GM04504 (cell line): ENCODE results near the gene CCDC186.

ENCODE experiments used
- DNase-seq: peaks from one replicate; pipeline ENCODE4 v3.0.0-alpha.2; 2012; ENCODE audit warnings: low read depth

Gene CCDC186

GRCh38 chr10:114110174-114110972, 63.6 kb downstream of the CCDC186 start:
- DNase-seq, result no peak

GRCh38 chr10:114103284-114103683, 70.7 kb downstream of the CCDC186 start:
- DNase-seq, result peak; percentile 38

DNA sequence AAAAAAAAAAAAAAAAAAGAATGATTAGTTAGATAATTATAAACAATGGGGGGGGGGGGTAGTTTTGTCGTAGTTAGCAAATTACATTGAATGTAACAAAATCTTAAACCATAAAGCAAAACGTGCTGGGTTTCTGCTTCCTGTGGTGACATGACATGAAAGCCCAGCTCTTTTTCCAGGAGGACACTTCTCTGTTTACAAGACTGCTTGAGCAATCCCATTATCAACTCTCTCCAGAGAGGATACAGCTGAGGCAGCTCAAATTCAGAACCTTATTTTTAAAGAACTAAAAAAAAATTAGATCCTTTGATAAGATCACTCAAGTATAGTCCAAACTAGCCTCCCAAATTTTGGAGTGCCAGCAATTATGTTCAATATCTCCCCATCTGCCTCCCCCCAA, 71.7 kb downstream of the CCDC186 start:
- DNase-seq, result no peak

GRCh38 chr10:114100848-114101741, 72.9 kb downstream of the CCDC186 start:
- no peak for DNase-seq

DNA sequence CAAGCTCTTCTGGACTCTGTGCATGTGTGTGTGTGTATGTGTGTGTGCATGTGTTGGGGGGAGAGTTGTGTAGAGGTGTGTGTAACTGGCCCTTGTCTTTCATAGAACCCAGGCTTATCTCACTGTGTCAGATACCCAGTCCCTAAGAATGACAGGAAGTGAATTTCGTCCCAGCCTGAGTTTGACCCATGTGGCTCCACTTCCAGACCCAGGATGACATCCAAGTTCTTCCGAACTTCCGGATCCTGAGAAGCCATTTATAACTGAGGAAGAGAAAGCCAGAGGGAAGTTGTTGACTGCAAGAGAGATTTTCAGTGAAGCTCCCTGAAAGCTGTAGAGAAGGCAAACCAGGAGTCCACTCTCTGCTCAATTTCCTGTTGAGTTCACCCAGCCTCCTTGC, 77.1 kb downstream of the CCDC186 start:
- DNase-seq, result no peak

DNA sequence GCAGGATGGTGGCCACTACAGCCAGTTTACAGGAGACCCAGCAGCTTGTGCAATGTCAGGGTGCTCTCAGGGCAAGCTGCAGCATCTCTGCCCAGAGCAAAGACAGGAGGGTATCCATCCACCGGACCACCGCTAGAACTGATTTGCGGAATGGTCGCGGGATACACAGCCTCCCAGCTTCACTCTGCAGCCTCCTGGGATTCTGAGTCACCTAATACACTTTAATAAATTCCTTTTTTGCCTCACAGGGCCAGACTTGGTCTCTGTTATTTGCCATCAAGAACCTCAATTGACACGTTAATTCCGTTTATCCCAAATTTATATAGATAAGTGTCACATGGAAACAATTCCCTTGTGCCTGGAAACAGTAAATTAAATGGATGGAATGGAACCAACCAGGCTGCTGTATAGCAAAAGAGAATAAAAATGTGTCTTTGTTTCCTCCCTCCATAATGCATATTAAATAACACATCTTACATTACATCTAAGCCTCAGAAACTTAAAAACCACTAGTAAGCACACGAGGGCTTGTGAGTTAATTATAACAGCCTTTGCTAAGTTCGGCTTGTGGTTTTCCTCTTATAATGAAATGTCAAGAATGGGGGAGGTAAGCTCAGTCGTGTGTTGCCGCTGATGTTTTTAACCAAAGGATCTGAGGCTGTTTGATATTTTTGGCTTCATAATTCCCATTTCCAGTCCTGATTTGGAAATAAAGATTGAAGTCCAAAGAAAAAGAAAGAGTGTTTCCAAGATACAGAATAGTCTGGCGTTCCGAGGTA, 78.3 kb downstream of the CCDC186 start:
- no peak for DNase-seq

DNA sequence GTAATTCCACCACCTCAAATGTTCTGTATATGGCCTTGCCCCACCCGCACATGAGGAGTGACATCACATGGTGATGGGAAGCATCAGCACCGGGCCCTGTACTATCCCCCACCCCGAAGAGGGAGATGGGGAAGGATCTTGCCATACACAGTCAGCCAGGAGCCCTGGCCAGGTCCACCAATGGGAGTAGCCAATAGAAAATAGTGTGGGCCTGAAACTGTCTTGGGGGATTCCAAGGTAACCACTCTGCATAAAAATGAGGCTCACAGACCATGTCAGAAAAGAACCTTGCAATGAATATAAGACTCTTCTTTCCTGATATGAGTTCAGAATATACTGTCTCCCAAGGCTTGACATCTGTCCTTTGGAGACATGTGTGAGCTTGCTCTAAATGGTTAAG, 79.2 kb downstream of the CCDC186 start:
- DNase-seq, result no peak

DNA sequence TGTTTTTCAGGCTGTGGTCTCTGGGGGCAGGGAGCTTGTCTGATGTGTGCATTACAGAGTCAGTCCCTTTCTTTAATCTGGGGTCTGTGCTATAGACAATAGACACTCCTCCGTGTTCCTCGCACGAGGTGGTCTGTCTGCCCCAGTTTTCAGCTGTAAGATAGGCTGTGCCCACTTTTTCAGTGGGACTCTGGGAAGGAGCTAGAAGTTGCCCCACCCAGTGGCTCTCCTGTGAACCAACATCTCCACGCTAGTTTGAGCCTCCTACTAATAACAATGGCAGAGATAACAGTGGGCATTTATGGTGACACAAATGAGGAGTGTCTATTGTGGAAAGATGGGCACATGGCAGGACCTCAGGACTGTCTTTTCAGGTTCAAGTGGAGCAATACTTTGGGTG, 86.3 kb downstream of the CCDC186 start:
- DNase-seq, result no peak

DNA sequence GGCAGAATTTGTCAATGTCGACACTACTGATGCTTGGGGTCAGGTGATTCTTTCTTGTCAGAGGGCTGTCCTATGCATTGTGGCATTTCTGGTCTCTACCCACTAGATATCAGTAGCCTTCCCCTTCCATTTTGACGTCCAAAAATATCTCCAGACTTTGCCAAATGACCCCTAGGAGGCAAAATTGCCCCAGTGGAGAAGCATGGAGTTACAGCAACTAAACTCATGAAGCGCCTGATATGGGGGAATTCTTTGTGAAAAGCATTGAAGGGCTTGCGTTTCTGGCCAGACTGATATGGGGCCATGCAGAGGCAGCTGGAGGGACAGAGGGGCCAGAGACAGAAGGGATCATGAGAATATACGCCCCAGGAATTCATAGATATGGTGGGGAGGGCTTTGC, 86.7 kb downstream of the CCDC186 start:
- no peak for DNase-seq

GRCh38 chr10:114084215-114084614, 89.8 kb downstream of the CCDC186 start:
- DNase-seq, result no peak

GRCh38 chr10:114083040-114083439, 91.0 kb downstream of the CCDC186 start:
- no peak for DNase-seq

GRCh38 chr10:114081911-114082583, 92.0 kb downstream of the CCDC186 start:
- no peak for DNase-seq

- no peak for DNase-seq
Measured at GRCh38 chr10:114079421-114079820, 94.6 kb downstream of the CCDC186 start.

- no peak for DNase-seq
Measured at GRCh38 chr10:114078346-114078745, 95.7 kb downstream of the CCDC186 start.

GRCh38 chr10:114077815-114078219, 96.2 kb downstream of the CCDC186 start:
- no peak for DNase-seq

DNA sequence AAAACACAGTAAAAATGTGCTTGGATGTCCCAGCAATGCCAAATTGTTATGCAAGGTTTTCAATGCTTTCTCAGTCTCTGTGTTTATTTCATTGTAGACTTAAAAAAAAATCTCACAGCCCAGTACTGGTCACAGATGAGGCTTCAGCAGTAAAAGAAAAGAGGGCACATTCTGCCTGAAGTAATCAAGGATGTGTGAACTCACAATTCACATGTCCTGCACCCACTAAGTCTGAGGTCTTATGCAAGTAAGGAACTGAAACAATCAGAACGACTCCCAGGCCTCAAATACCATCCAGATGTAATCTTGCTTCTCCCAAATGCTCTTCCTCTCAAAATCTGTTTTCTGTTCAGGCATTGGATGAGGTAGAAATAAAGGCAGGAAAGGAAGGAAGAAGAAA, 96.7 kb downstream of the CCDC186 start:
- DNase-seq, result no peak

GRCh38 chr10:114075093-114075492, 98.9 kb downstream of the CCDC186 start:
- no peak for DNase-seq

DNA sequence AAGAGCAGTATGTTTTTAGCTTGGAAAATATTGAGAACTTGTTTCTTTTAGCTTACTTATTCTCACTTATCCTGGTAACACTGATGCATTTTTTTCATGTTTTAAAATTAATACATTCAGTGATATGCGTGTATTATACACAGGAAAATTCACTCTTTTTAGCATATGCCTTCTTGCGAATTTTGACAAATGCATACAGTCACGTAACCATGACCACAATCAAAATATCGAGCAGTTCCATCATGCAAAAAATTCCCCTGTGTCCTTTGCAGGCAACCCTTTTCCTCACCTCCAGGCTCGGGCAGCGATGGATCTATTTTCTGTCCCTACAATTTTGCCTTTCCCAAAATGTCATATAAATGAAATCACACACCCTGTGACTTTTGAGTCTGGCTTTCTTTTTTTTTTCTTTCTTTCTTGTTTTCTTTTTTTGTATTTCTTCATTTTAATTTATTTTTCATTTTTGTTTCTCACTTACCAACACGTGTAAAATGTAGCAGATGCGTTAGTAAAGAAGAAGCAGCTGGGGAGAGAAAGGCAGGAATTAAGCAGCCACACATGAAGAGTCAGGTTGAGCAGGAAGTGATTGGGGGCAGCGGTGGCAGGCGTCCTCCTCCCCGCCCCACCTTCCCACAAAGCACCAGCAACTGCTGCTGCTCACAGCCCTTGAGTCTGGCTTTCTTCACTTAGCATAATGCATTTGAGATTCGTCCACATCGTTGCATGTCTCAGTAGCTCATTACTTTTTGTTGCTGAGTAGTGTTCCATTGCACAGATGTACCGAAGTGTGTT, 100.4 kb downstream of the CCDC186 start:
- DNase-seq, result no peak

DNA sequence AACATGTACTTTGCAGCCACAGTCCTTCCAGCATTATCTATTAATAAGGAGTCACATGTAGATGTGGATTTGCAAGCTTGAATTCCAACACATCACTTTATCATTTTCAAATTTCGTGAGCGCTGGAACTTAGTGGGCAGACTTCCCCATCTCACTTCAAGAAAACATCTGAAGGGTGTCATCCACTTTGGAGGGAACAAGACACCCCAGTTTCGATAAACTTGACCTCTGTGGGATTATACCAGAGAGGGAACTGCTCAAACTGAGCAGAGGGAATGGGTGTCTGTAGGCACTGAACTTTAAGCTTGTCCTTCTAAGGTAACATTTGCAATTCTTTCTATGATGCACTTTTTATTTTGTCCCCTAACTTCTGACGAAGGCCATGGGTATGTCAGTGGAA, 102.8 kb downstream of the CCDC186 start:
- DNase-seq, result no peak
